ENCODE data around the gene LRRC7.

The LRRC7 gene

GRCh38 chr1:70150444-70150843 is 582.7 kb downstream of the LRRC7 start:
- FAIRE-seq = no peak
- TF ChIP-seq CTCF (IDR thresholded peaks at IDR 0.05; ENCODE audit: insufficient read depth, missing control alignments) = no peak
- DNase-seq (ENCODE audit: insufficient read length, low spot score) = no peak

DNA sequence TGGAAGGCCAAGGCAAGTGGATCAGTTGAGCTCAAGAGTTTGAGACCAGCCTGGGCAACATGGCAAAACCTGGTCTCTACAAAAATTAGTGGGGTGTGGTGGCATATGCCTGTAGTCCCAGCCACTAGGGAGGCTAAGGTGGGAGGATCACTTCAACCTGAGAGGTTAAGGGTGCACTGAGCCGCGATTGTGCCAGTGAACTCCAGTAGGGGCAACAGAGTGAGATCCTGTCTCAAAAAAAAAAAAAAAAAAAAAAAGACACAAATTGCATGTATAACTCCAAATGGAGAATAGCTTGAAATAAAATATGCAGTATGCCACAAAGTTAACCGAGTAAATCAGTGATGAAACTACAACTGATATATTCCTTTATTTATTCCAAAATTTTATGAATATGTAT is 586.0 kb downstream of the LRRC7 start:
- FAIRE-seq = no peak
- DNase-seq (ENCODE audit: insufficient read length, low spot score) = no peak
- no peak for TF ChIP-seq CTCF (IDR thresholded peaks at IDR 0.05; ENCODE audit: insufficient read depth, missing control alignments)

DNA sequence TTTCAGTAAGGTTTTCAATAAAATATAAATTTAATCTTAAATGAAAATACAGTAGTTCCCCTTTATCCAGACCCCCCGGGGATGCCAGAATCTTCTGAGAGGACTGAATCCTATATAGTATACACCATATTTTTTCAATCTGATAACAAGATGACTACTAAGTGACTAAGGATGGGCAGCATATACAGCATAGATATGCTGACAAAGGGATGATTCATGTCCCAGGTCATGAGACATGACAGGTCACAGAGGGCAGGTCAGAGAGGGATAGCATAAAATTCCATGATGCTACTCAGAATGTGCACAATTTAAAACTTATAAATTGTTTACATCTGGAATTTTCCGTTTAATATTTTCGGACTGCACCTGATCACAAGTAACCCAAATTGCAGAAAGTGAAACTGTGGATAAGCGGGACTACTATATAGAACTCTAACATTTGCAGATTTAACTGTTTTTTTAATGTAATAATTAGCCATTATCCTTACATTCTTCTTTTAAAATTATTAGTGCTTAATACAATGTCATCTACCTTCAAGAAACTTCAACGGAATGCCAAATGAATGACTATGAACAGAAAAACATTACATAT is 588.9 kb downstream of the LRRC7 start:
- TF ChIP-seq CTCF (IDR thresholded peaks at IDR 0.05; ENCODE audit: insufficient read depth, missing control alignments) = no peak
- no peak for DNase-seq (ENCODE audit: insufficient read length, low spot score)
- no peak for FAIRE-seq

GRCh38 chr1:70164350-70164749 is 596.6 kb downstream of the LRRC7 start:
- DNase-seq (ENCODE audit: insufficient read length, low spot score) (no peak), FAIRE-seq (no peak)
- no peak for TF ChIP-seq CTCF (IDR thresholded peaks at IDR 0.05; ENCODE audit: insufficient read depth, missing control alignments)

DNA sequence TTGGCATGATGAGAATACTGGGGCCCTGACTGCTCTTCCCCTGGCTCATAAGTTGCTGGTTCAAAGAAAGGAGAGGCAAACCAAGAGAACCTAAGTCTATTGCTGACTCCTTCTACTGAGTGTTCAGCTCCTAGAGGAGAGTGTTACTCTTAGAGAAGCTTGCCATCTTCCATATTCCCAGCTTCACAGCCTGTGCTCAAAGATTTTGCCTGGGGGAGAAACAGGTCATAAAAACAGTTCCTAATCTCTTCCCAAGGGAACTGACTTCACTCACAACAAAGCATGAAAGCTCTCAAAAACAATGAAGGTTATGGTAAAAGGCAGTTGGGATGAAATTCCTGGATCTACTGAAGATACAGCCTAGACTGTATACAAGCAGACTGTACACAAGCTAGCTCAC is 600.6 kb downstream of the LRRC7 start:
- FAIRE-seq (no peak), DNase-seq (ENCODE audit: insufficient read length, low spot score) (no peak)
- TF ChIP-seq CTCF (IDR thresholded peaks at IDR 0.05; ENCODE audit: insufficient read depth, missing control alignments) = no peak

DNA sequence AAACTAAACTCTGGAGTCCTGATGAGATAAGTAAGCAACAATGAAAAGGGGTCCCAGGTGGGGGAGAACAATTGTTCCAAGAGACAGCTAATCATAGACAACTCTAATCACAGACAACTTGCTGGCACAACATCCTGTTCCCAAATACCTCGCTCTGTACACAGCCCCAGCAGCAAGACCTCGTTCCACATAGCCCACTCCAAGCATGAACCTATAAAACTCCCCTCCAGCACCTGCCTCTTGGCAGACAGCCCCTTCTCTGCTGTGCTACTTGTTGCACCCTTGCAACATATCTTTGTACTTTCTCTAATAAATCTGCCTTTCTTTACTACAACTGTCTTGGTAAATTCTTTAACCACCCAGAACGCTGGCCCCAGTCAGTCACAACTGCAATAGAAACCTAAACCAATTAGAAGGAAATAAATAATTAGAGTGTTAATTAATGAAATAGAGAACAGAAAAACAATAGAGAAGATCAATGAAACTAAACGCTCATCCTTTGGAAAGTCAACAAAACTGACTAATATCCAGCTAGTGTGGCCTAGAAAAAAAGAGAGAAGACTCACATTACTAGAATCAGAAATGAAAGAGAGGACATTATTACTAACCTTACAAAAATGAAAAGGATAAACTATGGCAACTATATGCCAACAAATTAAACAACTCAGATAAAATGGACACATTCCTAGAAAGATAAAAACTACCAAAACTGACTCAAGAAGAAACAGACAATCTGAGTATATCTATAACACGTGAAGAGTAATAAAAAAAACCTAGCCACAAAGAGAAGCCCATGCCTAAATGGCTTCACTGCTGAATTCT is 601.5 kb downstream of the LRRC7 start:
- TF ChIP-seq CTCF (IDR thresholded peaks at IDR 0.05; ENCODE audit: insufficient read depth, missing control alignments) = no peak
- FAIRE-seq = no peak
- DNase-seq (ENCODE audit: insufficient read length, low spot score) = no peak

DNA sequence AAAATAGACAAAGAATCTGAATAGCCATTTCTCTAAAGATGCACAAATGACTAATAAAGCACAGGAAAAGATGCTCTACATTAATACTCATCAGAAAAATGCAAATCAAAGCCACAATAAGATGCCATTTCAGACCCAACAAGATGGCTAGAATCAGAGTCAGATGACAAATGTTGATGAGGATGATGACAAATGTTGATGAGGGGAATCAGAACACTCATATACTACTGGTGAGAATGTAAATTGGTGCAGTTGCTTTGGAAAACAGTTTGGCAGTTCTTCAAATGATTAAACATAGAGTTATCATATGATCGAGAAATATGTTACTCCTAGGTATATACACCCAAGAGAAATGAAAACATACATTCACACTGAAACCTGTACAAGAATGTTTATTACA is 603.8 kb downstream of the LRRC7 start:
- no peak for FAIRE-seq

More for the DNA sequence above, 603.8 kb downstream of the LRRC7 start:
- no peak for TF ChIP-seq CTCF (IDR thresholded peaks at IDR 0.05; ENCODE audit: insufficient read depth, missing control alignments)
- DNase-seq (ENCODE audit: insufficient read length, low spot score) = no peak

Data from D721Med (cell line).